ENCODE data around the gene NAALADL2. TPM values are rescaled to one million over a fixed set of nuclear protein-coding genes. Genes with fewer than 3 reads are reported as not detected.
"Not testable (repeated sequence)": the region's sequence is repeated elsewhere in the genome, so short reads cannot be mapped to it uniquely, and the experiment has no call there.

The NAALADL2 gene
- total RNA-seq, 1 donor from 2014 or later: 0.20 TPM

GRCh38 chr3:175477651-175478224 lies 618.6 kb downstream of the NAALADL2 start:
- DNase-seq (ENCODE audit: low read depth in 2 of 2): no peak

GRCh38 chr3:175478301-175478700 lies 619.2 kb downstream of the NAALADL2 start:
- DNase-seq (ENCODE audit: low read depth in 2 of 2): no peak

GRCh38 chr3:175479175-175479574 lies 620.0 kb downstream of the NAALADL2 start:
- DNase-seq (ENCODE audit: low read depth in 2 of 2): no peak

- DNase-seq (ENCODE audit: low read depth in 2 of 2): no peak
Observed at GRCh38 chr3:175479800-175480199, 620.7 kb downstream of the NAALADL2 start.

- no peak for DNase-seq (ENCODE audit: low read depth in 2 of 2)
Observed at GRCh38 chr3:175484666-175485065, 625.5 kb downstream of the NAALADL2 start.

GRCh38 chr3:175485436-175485835 lies 626.3 kb downstream of the NAALADL2 start:
- no peak for DNase-seq (ENCODE audit: low read depth in 2 of 2)

- no peak for DNase-seq (ENCODE audit: low read depth in 2 of 2)
Observed at GRCh38 chr3:175486255-175486654, 627.1 kb downstream of the NAALADL2 start.

- no peak for DNase-seq (ENCODE audit: low read depth in 2 of 2)
Observed at GRCh38 chr3:175489406-175489805, 630.3 kb downstream of the NAALADL2 start.

- DNase-seq (ENCODE audit: low read depth in 2 of 2): no peak
Observed at GRCh38 chr3:175493301-175493700, 634.2 kb downstream of the NAALADL2 start.

- DNase-seq (ENCODE audit: low read depth in 2 of 2): no peak
Observed at GRCh38 chr3:175495331-175495730, 636.2 kb downstream of the NAALADL2 start.

- no peak for DNase-seq (ENCODE audit: low read depth in 2 of 2)
Observed at GRCh38 chr3:175502155-175502554, 643.0 kb downstream of the NAALADL2 start.

- no peak for DNase-seq (ENCODE audit: low read depth in 2 of 2)
Observed at GRCh38 chr3:175511219-175511785, 652.2 kb downstream of the NAALADL2 start.

GRCh38 chr3:175512700-175513099 lies 653.6 kb downstream of the NAALADL2 start:
- no peak for DNase-seq (ENCODE audit: low read depth in 2 of 2)

- no peak for DNase-seq (ENCODE audit: low read depth in 2 of 2)
Observed at GRCh38 chr3:175518459-175518858, 659.3 kb downstream of the NAALADL2 start.

GRCh38 chr3:175521406-175521805 lies 662.3 kb downstream of the NAALADL2 start:
- DNase-seq (ENCODE audit: low read depth in 2 of 2): no peak

GRCh38 chr3:175526191-175526590 lies 667.1 kb downstream of the NAALADL2 start:
- no peak for DNase-seq (ENCODE audit: low read depth in 2 of 2)

- DNase-seq (ENCODE audit: low read depth in 2 of 2): no peak
Observed at GRCh38 chr3:175526609-175527280, 667.6 kb downstream of the NAALADL2 start.

- not testable (repeated sequence) for DNase-seq (ENCODE audit: low read depth in 2 of 2)
Observed at GRCh38 chr3:175528693-175529092, 669.6 kb downstream of the NAALADL2 start.

- DNase-seq (ENCODE audit: low read depth in 2 of 2): no peak
Observed at GRCh38 chr3:175535351-175535750, 676.2 kb downstream of the NAALADL2 start.

GRCh38 chr3:175546115-175546514 lies 687.0 kb downstream of the NAALADL2 start:
- DNase-seq (ENCODE audit: low read depth in 2 of 2): no peak

- no peak for DNase-seq (ENCODE audit: low read depth in 2 of 2)
Observed at GRCh38 chr3:175552929-175553328, 693.8 kb downstream of the NAALADL2 start.

- DNase-seq (ENCODE audit: low read depth in 2 of 2): no peak
Observed at GRCh38 chr3:175554801-175555200, 695.7 kb downstream of the NAALADL2 start.

GRCh38 chr3:175558261-175558660 lies 699.1 kb downstream of the NAALADL2 start:
- DNase-seq (ENCODE audit: low read depth in 2 of 2): no peak
